ENCODE results near the gene TRIO.

TRIO gene

GRCh38 chr5:14131855-14132503 is 11.2 kb upstream of the TRIO start:
- Histone ChIP-seq H3K4me3 (ENCODE audit: low read depth in 1 of 2, low read length in 1 of 2) (no peak overlapping the region), H3K4me1 (ENCODE audit: control insufficient read depth in 1 of 2, insufficient read depth in 1 of 2, low read depth in 1 of 2, low read length in 1 of 2) (peaks cover 9 to 11% of the 10 kb centered on the region in 2 experiments), H3K36me3 (no peaks in the 10 kb centered on the region), H3K27ac (no peak overlapping the region), H3K9me3 (no peaks in the 10 kb centered on the region), H3K27me3 (no peaks in the 10 kb centered on the region)
- TF ChIP-seq CTCF (IDR thresholded peaks at IDR 0.05) = no peak

- TF ChIP-seq CTCF (IDR thresholded peaks at IDR 0.05) = no peak
- H3K27me3 ChIP-seq = peaks cover 3% of the 10 kb centered on the region
- no peaks in the 10 kb centered on the region for H3K36me3 ChIP-seq
- no peak overlapping the region for H3K27ac ChIP-seq
- H3K9me3 ChIP-seq = no peaks in the 10 kb centered on the region
- H3K4me1 ChIP-seq (ENCODE audit: control insufficient read depth in 1 of 2, insufficient read depth in 1 of 2, low read depth in 1 of 2, low read length in 1 of 2) = peaks cover 9 to 11% of the 10 kb centered on the region in 2 experiments
- no peak overlapping the region for H3K4me3 ChIP-seq (ENCODE audit: low read depth in 1 of 2, low read length in 1 of 2)
Observed at GRCh38 chr5:14133394-14133793, 9.7 kb upstream of the TRIO start.

GRCh38 chr5:14134083-14134482 is 9.1 kb upstream of the TRIO start:
- no peak overlapping the region for H3K27ac ChIP-seq

GRCh38 chr5:14134771-14135170 is 8.4 kb upstream of the TRIO start:
- Histone ChIP-seq H3K36me3 (no peaks in the 10 kb centered on the region), H3K9me3 (no peaks in the 10 kb centered on the region), H3K4me3 (ENCODE audit: low read depth in 1 of 2, low read length in 1 of 2) (no peak overlapping the region)

More at GRCh38 chr5:14134083-14134482, 9.1 kb upstream of the TRIO start:
- no peak overlapping the region for H3K4me3 ChIP-seq (ENCODE audit: low read depth in 1 of 2, low read length in 1 of 2)
- no peak for TF ChIP-seq CTCF (IDR thresholded peaks at IDR 0.05)
- no peaks in the 10 kb centered on the region for H3K36me3 ChIP-seq
- H3K27me3 ChIP-seq = peaks cover 10% of the 10 kb centered on the region
- peaks cover 5 to 6% of the 10 kb centered on the region in 2 experiments for H3K4me1 ChIP-seq (ENCODE audit: control insufficient read depth in 1 of 2, insufficient read depth in 1 of 2, low read depth in 1 of 2, low read length in 1 of 2)
- H3K9me3 ChIP-seq = no peaks in the 10 kb centered on the region

GRCh38 chr5:14135621-14136020 is 7.5 kb upstream of the TRIO start:
- TF ChIP-seq CTCF (IDR thresholded peaks at IDR 0.05) = no peak
- no peaks in the 10 kb centered on the region for H3K9me3 ChIP-seq
- no peak overlapping the region for H3K27ac ChIP-seq
- H3K4me1 ChIP-seq (ENCODE audit: control insufficient read depth in 1 of 2, insufficient read depth in 1 of 2, low read depth in 1 of 2, low read length in 1 of 2) = no peaks in the 10 kb centered on the region
- H3K27me3 ChIP-seq = peaks cover 22% of the 10 kb centered on the region
- no peak overlapping the region for H3K4me3 ChIP-seq (ENCODE audit: low read depth in 1 of 2, low read length in 1 of 2)
- H3K36me3 ChIP-seq = no peaks in the 10 kb centered on the region

More at GRCh38 chr5:14134771-14135170, 8.4 kb upstream of the TRIO start:
- no peak for TF ChIP-seq CTCF (IDR thresholded peaks at IDR 0.05)
- Histone ChIP-seq H3K4me1 (ENCODE audit: control insufficient read depth in 1 of 2, insufficient read depth in 1 of 2, low read depth in 1 of 2, low read length in 1 of 2) (no peaks in the 10 kb centered on the region), H3K27me3 (peaks cover 17% of the 10 kb centered on the region), H3K27ac (no peak overlapping the region)

Measured in neutrophil (primary cell).